Neural cell (in vitro differentiated cells): ENCODE measurements around the gene KRTAP10-2. TPM values are rescaled to one million over a fixed set of nuclear protein-coding genes. Genes with fewer than 3 reads are reported as not detected.

Source experiments
- H2AFZ ChIP-seq: fragments of 200-600, 300-800 bp; sonication (generic), shearing (Covaris generic); 2 replicates; pipeline ENCODE4 v1.6.0; 2014; ENCODE audit warnings: low read depth, mild to moderate bottlenecking, antibody characterized with exemption, low read length, moderate library complexity
- H3F3A ChIP-seq: fragments of 200-600 bp; shearing (Covaris generic); 2 replicates; pipeline ENCODE4 v1.6.1; 2016; ENCODE audit warnings: mild to moderate bottlenecking, moderate library complexity, mixed read lengths, antibody characterized with exemption, low read length; ENCODE audit not compliant: insufficient read depth, poor library complexity, severe bottlenecking
- H3K27ac ChIP-seq: fragments of 200-600, 300-800 bp; sonication (generic), shearing (Covaris generic); 2 replicates; pipeline ENCODE4 v1.5.1; 2014; ENCODE audit warnings: mild to moderate bottlenecking, low read length, moderate library complexity
- H3K27me3 ChIP-seq: fragments of 300-800, 200-600 bp; sonication (generic), shearing (Covaris generic); 2 replicates; pipeline ENCODE4 v1.6.0; 2014; ENCODE audit warnings: mild to moderate bottlenecking, low read depth, low read length, moderate library complexity; ENCODE audit not compliant: insufficient read depth
- H3K36me3 ChIP-seq: fragments of 300-800, 200-600 bp; sonication (generic), shearing (Covaris generic); 2 replicates; pipeline ENCODE4 v1.5.1; 2014; ENCODE audit warnings: mild to moderate bottlenecking, antibody characterized with exemption, low read length, moderate library complexity; ENCODE audit not compliant: insufficient read depth
- H3K4me2 ChIP-seq: fragments of 300-800, 200-600 bp; sonication (generic), shearing (Covaris generic); 2 replicates; pipeline ENCODE4 v1.6.0; 2014; ENCODE audit warnings: mild to moderate bottlenecking, low read length
- H3K4me3 ChIP-seq: fragments of 300-800, 200-600 bp; sonication (generic), shearing (Covaris generic); 2 replicates; pipeline ENCODE4 v1.5.1; 2014; ENCODE audit warnings: mild to moderate bottlenecking, low read length, moderate library complexity
- H3K79me2 ChIP-seq: fragments of 200-600 bp; shearing (Covaris generic); replicated peaks from 2 replicates; pipeline ENCODE4 v1.6.0; 2014; ENCODE audit warnings: mild to moderate bottlenecking, low read length, moderate library complexity; ENCODE audit not compliant: insufficient read depth
- H3K9ac ChIP-seq: fragments of 300-800, 200-600 bp; sonication (generic), shearing (Covaris generic); 2 replicates; pipeline ENCODE4 v1.6.1; 2016; ENCODE audit warnings: mild to moderate bottlenecking, low read length, mixed read lengths
- H3K9me2 ChIP-seq: fragments of 200-600 bp; shearing (Covaris generic); 2 replicates; pipeline ENCODE4 v1.6.1; 2016; ENCODE audit warnings: mild to moderate bottlenecking, low read length, mixed read lengths; ENCODE audit not compliant: insufficient read depth
- H3K9me3 ChIP-seq: fragments of 200-600, 300-800 bp; sonication (generic), shearing (Covaris generic); 2 replicates; pipeline ENCODE4 v1.6.1; 2016; ENCODE audit warnings: mild to moderate bottlenecking, mixed run types, low read length, moderate library complexity, mixed read lengths
- H4K20me1 ChIP-seq: fragments of 200-600 bp; shearing (Covaris generic); 2 replicates; pipeline ENCODE4 v1.6.1; 2016; ENCODE audit warnings: mild to moderate bottlenecking, mixed run types; ENCODE audit not compliant: insufficient read depth
- CTCF ChIP-seq: fragments of 450-650 bp; IDR thresholded peaks from 2 replicates; pipeline ENCODE4 v1.5.1; 2014; ENCODE audit warnings: antibody characterized with exemption, mild to moderate bottlenecking, moderate library complexity; ENCODE audit not compliant: poor library complexity, severe bottlenecking
- EP300 ChIP-seq: fragments of 450-650 bp; conservative IDR thresholded peaks from 2 replicates; pipeline ENCODE4 v1.6.1; 2014; ENCODE audit warnings: antibody characterized with exemption, mild to moderate bottlenecking, moderate library complexity; ENCODE audit not compliant: poor library complexity, severe bottlenecking
- EZH2 ChIP-seq: fragments of 200-600, 300-800 bp; shearing (Covaris generic), sonication (generic); IDR thresholded peaks from 2 replicates; pipeline ENCODE4 v1.6.1; 2014; ENCODE audit warnings: antibody characterized with exemption, low read length, borderline replicate concordance, mild to moderate bottlenecking; ENCODE audit not compliant: insufficient read depth, poor library complexity, severe bottlenecking
- MXI1 ChIP-seq: fragments of 450-650 bp; conservative IDR thresholded peaks from 2 replicates; pipeline ENCODE4 v1.6.1; 2014; ENCODE audit warnings: antibody characterized with exemption, mild to moderate bottlenecking; ENCODE audit not compliant: poor library complexity, severe bottlenecking
- POLR2AphosphoS5 ChIP-seq: IDR thresholded peaks from 2 replicates; pipeline ENCODE4 v1.6.1; 2012
- RAD21 ChIP-seq: fragments of 450-650 bp; conservative IDR thresholded peaks from 2 replicates; pipeline ENCODE4 v1.6.1; 2014; ENCODE audit warnings: antibody characterized with exemption, mild to moderate bottlenecking, moderate library complexity
- REST ChIP-seq: IDR thresholded peaks from 2 replicates; pipeline ENCODE4 v1.6.1; 2012; ENCODE audit warnings: borderline replicate concordance
- SMC3 ChIP-seq: fragments of 450-650 bp; conservative IDR thresholded peaks from 2 replicates; pipeline ENCODE4 v1.6.1; 2014; ENCODE audit warnings: antibody characterized with exemption, mild to moderate bottlenecking, moderate library complexity; ENCODE audit not compliant: poor library complexity
- TAF1 ChIP-seq: IDR thresholded peaks from 2 replicates; pipeline ENCODE4 v1.6.1; 2012; ENCODE audit warnings: low read depth
- polyA plus RNA-seq: library from polyadenylated mRNA; depleted of rRNA; stranded (reverse); fragments of >200 nt; gene quantifications from 2 replicates; pipeline ENCODE4 v1.2.3, GENCODE V29; 2014

The KRTAP10-2 gene
- polyA plus RNA-seq, 1 donor from 2014 or later = not detected

- no peaks in the 10 kb centered on the region for H3K9me2 ChIP-seq
- H3K27me3 ChIP-seq = no peaks in the 10 kb centered on the region
- H3K36me3 ChIP-seq = no peaks in the 10 kb centered on the region
- no peak overlapping the region for H3K4me3 ChIP-seq
- H3K79me2 ChIP-seq = no peaks in the 10 kb centered on the region
- H3F3A ChIP-seq = no peaks in the 10 kb centered on the region
- H4K20me1 ChIP-seq = no peaks in the 10 kb centered on the region
- no peak overlapping the region for H3K27ac ChIP-seq
- no peak overlapping the region for H3K4me2 ChIP-seq
- no peak overlapping the region for H3K9ac ChIP-seq
- H2AFZ ChIP-seq = no peak overlapping the region
- TF ChIP-seq MXI1 (no peak), TAF1 (no peak), POLR2AphosphoS5 (no peak), REST (no peak), EP300 (no peak), RAD21 (no peak), SMC3 (no peak), CTCF (no peak), EZH2 (no peak)
- no peaks in the 10 kb centered on the region for H3K9me3 ChIP-seq
Measured at GRCh38 chr21:44528634-44528995, 22.7 kb downstream of the KRTAP10-2 start.

GRCh38 chr21:44527983-44528633 lies 23.2 kb downstream of the KRTAP10-2 start:
- Histone ChIP-seq H3F3A (no peaks in the 10 kb centered on the region), H3K9me2 (no peaks in the 10 kb centered on the region), H3K79me2 (no peaks in the 10 kb centered on the region), H3K9me3 (no peaks in the 10 kb centered on the region), H3K27me3 (no peaks in the 10 kb centered on the region), H3K9ac (no peak overlapping the region), H3K4me2 (no peak overlapping the region), H3K27ac (no peak overlapping the region), H2AFZ (no peak overlapping the region), H3K4me3 (no peak overlapping the region), H4K20me1 (no peaks in the 10 kb centered on the region), H3K36me3 (no peaks in the 10 kb centered on the region)
- TF ChIP-seq EZH2 (no peak), EP300 (no peak), RAD21 (no peak), SMC3 (no peak), MXI1 (no peak), REST (no peak), POLR2AphosphoS5 (no peak), CTCF (no peak), TAF1 (no peak)
